GM23338 (cell line): ENCODE measurements around the gene TMIGD3. TPM values are rescaled to one million over a fixed set of nuclear protein-coding genes. Genes with fewer than 3 reads are reported as not detected.

Source experiments
- ATAC-seq: fragments of 200-7000 bp; cut with Tn5 transposase; 3 replicates; pipeline ENCODE4 v1.9.1; 2020
- DNase-seq: peaks from one replicate; pipeline ENCODE4 v3.0.0-alpha.2; 2015; ENCODE audit warnings: low spot score
- H2AFZ ChIP-seq: fragments of 200-600 bp; sonication (generic); 2 replicates; pipeline ENCODE4 v1.8.0; 2016; ENCODE audit warnings: antibody characterized with exemption, mild to moderate bottlenecking, moderate library complexity
- H3F3A ChIP-seq: fragments of 200-600 bp; sonication (generic); replicated peaks from 2 replicates; pipeline ENCODE4 v1.8.0; 2017; ENCODE audit warnings: antibody characterized with exemption, mixed run types, low read depth
- H3K27ac ChIP-seq: fragments of 200-600 bp; sonication (generic); 2 replicates; pipeline ENCODE4 v1.6.1; 2016; ENCODE audit warnings: low read depth
- H3K27me3 ChIP-seq: fragments of 200-600 bp; sonication (generic); 2 replicates; pipeline ENCODE4 v1.8.0; 2016; ENCODE audit warnings: mild to moderate bottlenecking, mixed run types, moderate library complexity; ENCODE audit not compliant: insufficient read depth
- H3K36me3 ChIP-seq: fragments of 200-600 bp; sonication (generic); 2 replicates; pipeline ENCODE4 v1.8.0; 2016; ENCODE audit warnings: mild to moderate bottlenecking; ENCODE audit not compliant: insufficient read depth
- H3K4me1 ChIP-seq: fragments of 200-600 bp; sonication (generic); 2 replicates; pipeline ENCODE4 v1.8.0; 2016; ENCODE audit warnings: mild to moderate bottlenecking, moderate library complexity; ENCODE audit not compliant: insufficient read depth
- H3K4me2 ChIP-seq: fragments of 200-600 bp; sonication (generic); 2 replicates; pipeline ENCODE4 v1.7.1; 2017; ENCODE audit warnings: mixed run types
- H3K4me3 ChIP-seq: fragments of 200-600 bp; sonication (generic); 2 replicates; pipeline ENCODE4 v1.6.1; 2016; ENCODE audit warnings: mixed run types
- H3K79me2 ChIP-seq: fragments of 200-600 bp; sonication (generic); replicated peaks from 2 replicates; pipeline ENCODE4 v1.8.0; 2017; ENCODE audit warnings: mild to moderate bottlenecking; ENCODE audit not compliant: insufficient read depth
- H3K9me2 ChIP-seq: fragments of 200-600 bp; sonication (generic); 2 replicates; pipeline ENCODE4 v1.8.0; 2017; ENCODE audit not compliant: insufficient read depth
- H4K20me1 ChIP-seq: fragments of 200-600 bp; sonication (generic); replicated peaks from 2 replicates; pipeline ENCODE4 v1.8.0; 2017; ENCODE audit warnings: mild to moderate bottlenecking; ENCODE audit not compliant: insufficient read depth
- H3K27ac Mint-ChIP-seq: 2 replicates; pipeline ENCODE4 v1.8.0; 2020; ENCODE audit warnings: inconsistent platforms, mild to moderate bottlenecking, moderate library complexity, mixed read lengths
- H3K27me3 Mint-ChIP-seq: 3 replicates; pipeline ENCODE4 v1.8.0; 2022; ENCODE audit warnings: low read depth, mild to moderate bottlenecking, moderate library complexity, mixed read lengths, inconsistent platforms; ENCODE audit not compliant: insufficient read depth, poor library complexity
- H3K36me3 Mint-ChIP-seq: 3 replicates; pipeline ENCODE4 v1.8.0; 2021; ENCODE audit warnings: low read depth, mild to moderate bottlenecking, inconsistent platforms, moderate library complexity, mixed read lengths
- H3K4me1 Mint-ChIP-seq: 3 replicates; pipeline ENCODE4 v1.8.0; 2020; ENCODE audit warnings: mild to moderate bottlenecking, inconsistent platforms, mixed read lengths
- H3K4me3 Mint-ChIP-seq: 3 replicates; pipeline ENCODE4 v1.8.0; 2021; ENCODE audit warnings: moderate library complexity, mild to moderate bottlenecking, inconsistent platforms, mixed read lengths
- H3K9me3 Mint-ChIP-seq: 3 replicates; pipeline ENCODE4 v1.8.0; 2020; ENCODE audit warnings: moderate library complexity, mild to moderate bottlenecking, inconsistent platforms, mixed read lengths
- CTCF ChIP-seq, 2 experiments: fragments of 200-600 bp in 1 of 2; sonication (generic) in 1 of 2; conservative IDR thresholded peaks; 2 replicates each; pipeline versions ENCODE4 v1.5.1 to v1.6.1; 2016 to 2017; ENCODE audit warnings: antibody characterized with exemption in 2 of 2, low read depth in 2 of 2, mild to moderate bottlenecking in 2 of 2, moderate library complexity in 1 of 2
- POLR2AphosphoS5 ChIP-seq: IDR thresholded peaks from 2 replicates; pipeline ENCODE4 v1.6.1; 2016; ENCODE audit warnings: antibody characterized with exemption, low read depth
- STAT1 ChIP-seq: IDR thresholded peaks from one replicate; pipeline ENCODE4 v1.6.1; 2016; ENCODE audit warnings: antibody characterized with exemption; ENCODE audit not compliant: unreplicated experiment
- polyA plus RNA-seq: library from polyadenylated mRNA; unstranded; fragments of >200 nt; fragmentation: Nextera tagmentation; extraction: Ambion mirVana; gene quantifications from 2 replicates; pipeline ENCODE4 v1.2.1, GENCODE V29; 2016
- total RNA-seq: library from RNA; depleted of rRNA; stranded (reverse); fragments of >200 nt; shearing (Covaris generic); gene quantifications from 2 replicates; pipeline ENCODE4 v1.2.3, GENCODE V29; 2014
- TF ChIP-seq, protein P1 (sequence below): fragments of 250-450 bp; sonication (Bioruptor Pico); IDR thresholded peaks from 2 replicates; pipeline ENCODE4 v1.5.0; 2020; ENCODE audit warnings: mild to moderate bottlenecking, moderate library complexity

Gene TMIGD3
- total and polyA plus RNA-seq, 2 experiments from 2014 or later, result not detected

DNA sequence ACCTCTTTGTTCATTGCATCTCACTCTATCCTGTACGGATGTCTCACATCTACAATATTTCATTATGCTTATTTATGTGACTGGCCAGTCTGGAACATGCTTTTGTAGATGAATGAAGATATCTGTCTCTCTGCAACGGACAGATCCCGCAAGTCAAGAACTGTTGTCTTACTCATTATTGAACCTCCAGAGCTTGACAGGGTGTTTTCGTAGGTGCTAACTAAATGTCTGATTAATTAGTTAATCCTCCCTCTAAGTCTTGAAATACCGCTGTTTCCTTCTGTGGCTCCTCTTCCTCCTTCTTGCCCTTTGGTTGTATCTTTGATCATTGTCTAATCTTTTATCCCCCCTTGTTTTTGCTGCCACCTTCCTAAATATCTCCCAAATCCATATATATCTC lies 32.8 kb downstream of the TMIGD3 start (continued):
- TF ChIP-seq, protein P1, sequence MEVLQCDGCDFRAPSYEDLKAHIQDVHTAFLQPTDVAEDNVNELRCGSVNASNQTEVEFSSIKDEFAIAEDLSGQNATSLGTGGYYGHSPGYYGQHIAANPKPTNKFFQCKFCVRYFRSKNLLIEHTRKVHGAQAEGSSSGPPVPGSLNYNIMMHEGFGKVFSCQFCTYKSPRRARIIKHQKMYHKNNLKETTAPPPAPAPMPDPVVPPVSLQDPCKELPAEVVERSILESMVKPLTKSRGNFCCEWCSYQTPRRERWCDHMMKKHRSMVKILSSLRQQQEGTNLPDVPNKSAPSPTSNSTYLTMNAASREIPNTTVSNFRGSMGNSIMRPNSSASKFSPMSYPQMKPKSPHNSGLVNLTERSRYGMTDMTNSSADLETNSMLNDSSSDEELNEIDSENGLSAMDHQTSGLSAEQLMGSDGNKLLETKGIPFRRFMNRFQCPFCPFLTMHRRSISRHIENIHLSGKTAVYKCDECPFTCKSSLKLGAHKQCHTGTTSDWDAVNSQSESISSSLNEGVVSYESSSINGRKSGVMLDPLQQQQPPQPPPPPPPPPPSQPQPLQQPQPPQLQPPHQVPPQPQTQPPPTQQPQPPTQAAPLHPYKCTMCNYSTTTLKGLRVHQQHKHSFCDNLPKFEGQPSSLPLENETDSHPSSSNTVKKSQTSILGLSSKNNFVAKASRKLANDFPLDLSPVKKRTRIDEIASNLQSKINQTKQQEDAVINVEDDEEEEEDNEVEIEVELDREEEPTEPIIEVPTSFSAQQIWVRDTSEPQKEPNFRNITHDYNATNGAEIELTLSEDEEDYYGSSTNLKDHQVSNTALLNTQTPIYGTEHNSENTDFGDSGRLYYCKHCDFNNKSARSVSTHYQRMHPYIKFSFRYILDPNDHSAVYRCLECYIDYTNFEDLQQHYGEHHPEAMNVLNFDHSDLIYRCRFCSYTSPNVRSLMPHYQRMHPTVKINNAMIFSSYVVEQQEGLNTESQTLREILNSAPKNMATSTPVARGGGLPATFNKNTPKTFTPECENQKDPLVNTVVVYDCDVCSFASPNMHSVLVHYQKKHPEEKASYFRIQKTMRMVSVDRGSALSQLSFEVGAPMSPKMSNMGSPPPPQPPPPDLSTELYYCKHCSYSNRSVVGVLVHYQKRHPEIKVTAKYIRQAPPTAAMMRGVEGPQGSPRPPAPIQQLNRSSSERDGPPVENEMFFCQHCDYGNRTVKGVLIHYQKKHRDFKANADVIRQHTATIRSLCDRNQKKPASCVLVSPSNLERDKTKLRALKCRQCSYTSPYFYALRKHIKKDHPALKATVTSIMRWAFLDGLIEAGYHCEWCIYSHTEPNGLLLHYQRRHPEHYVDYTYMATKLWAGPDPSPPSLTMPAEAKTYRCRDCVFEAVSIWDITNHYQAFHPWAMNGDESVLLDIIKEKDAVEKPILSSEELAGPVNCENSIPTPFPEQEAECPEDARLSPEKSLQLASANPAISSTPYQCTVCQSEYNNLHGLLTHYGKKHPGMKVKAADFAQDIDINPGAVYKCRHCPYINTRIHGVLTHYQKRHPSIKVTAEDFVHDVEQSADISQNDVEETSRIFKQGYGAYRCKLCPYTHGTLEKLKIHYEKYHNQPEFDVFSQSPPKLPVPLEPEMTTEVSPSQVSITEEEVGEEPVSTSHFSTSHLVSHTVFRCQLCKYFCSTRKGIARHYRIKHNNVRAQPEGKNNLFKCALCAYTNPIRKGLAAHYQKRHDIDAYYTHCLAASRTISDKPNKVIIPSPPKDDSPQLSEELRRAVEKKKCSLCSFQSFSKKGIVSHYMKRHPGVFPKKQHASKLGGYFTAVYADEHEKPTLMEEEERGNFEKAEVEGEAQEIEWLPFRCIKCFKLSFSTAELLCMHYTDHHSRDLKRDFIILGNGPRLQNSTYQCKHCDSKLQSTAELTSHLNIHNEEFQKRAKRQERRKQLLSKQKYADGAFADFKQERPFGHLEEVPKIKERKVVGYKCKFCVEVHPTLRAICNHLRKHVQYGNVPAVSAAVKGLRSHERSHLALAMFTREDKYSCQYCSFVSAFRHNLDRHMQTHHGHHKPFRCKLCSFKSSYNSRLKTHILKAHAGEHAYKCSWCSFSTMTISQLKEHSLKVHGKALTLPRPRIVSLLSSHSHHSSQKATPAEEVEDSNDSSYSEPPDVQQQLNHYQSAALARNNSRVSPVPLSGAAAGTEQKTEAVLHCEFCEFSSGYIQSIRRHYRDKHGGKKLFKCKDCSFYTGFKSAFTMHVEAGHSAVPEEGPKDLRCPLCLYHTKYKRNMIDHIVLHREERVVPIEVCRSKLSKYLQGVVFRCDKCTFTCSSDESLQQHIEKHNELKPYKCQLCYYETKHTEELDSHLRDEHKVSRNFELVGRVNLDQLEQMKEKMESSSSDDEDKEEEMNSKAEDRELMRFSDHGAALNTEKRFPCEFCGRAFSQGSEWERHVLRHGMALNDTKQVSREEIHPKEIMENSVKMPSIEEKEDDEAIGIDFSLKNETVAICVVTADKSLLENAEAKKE, result no peak
- TF ChIP-seq POLR2AphosphoS5, result no peak
- no peak for TF ChIP-seq STAT1

DNA sequence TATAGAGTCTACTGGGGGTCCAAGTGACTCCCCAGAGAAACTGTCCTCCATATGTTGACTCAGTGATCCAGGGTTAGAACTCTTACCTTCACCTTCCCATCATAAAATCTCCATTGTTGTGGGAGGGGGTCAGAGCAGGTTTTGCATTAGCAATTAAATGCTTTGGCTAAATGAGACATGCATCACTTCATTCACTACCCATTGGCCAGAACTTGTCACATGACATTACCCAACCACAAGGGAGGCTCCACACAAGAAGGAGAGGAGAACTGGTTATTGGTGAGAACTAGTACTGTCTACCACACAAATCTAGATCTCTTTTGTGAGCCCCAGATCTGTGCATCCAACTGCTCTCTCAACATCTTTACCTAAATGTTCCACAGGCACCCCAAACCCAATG lies 33.9 kb downstream of the TMIGD3 start:
- H3K36me3 ChIP-seq, result no peaks in the 10 kb centered on the region
- no peak overlapping the region for H3K27ac Mint-ChIP-seq
- no peaks in the 10 kb centered on the region; the same call in 1 of the 2 replicates for H3K9me2 ChIP-seq
- no peaks in the 10 kb centered on the region for H3K4me1 Mint-ChIP-seq
- H3K27me3 Mint-ChIP-seq, result no peaks in the 10 kb centered on the region
- no peaks in the 10 kb centered on the region for H3K36me3 Mint-ChIP-seq
- no peak overlapping the region for H3K4me2 ChIP-seq
- no peak for TF ChIP-seq CTCF (conservative IDR thresholded peaks at IDR 0.05; ENCODE audit: low read depth in 2 of 2)
- TF ChIP-seq, protein P1, result no peak
- H3K9me3 Mint-ChIP-seq, result no peaks in the 10 kb centered on the region
- no peaks in the 10 kb centered on the region for H3K79me2 ChIP-seq
- ATAC-seq (no peak), DNase-seq (no peak)
- H3F3A ChIP-seq, result no peaks in the 10 kb centered on the region
- H3K27ac ChIP-seq, result no peak overlapping the region
- H3K27me3 ChIP-seq, result no peaks in the 10 kb centered on the region
- H4K20me1 ChIP-seq, result no peaks in the 10 kb centered on the region
- H3K4me1 ChIP-seq, result no peaks in the 10 kb centered on the region
- no peak overlapping the region for H2AFZ ChIP-seq
- H3K4me3 Mint-ChIP-seq, result no peak overlapping the region
- H3K4me3 ChIP-seq, result no peak overlapping the region
